GM12878 (cell line): ENCODE results near the gene DNAH1. TPM values are rescaled to one million over a fixed set of nuclear protein-coding genes. Genes with fewer than 3 reads are reported as not detected.
A peak's percentile ranks its signal among the peaks of the same experiment; 100 is the strongest.

Experiments used
- ATF7 ChIP-seq: fragments of 450-650 bp; IDR thresholded peaks from 2 replicates; pipeline ENCODE4 v1.6.1; 2016; ENCODE audit warnings: low read depth, mild to moderate bottlenecking
- BACH1 ChIP-seq: fragments of 450-650 bp; IDR thresholded peaks from 2 replicates; pipeline ENCODE4 v1.6.1; 2017; ENCODE audit warnings: mild to moderate bottlenecking, borderline replicate concordance
- CBX3 ChIP-seq: fragments of 200-600 bp; sonication (generic); IDR thresholded peaks from 2 replicates; pipeline ENCODE4 v1.6.1; 2016; ENCODE audit warnings: low read depth, borderline replicate concordance
- EZH2 ChIP-seq: IDR thresholded peaks from 2 replicates; pipeline ENCODE4 v1.6.1; 2012; ENCODE audit warnings: low read depth, mild to moderate bottlenecking, control low read depth, inconsistent platforms, low read length, borderline replicate concordance; ENCODE audit not compliant: control insufficient read depth
- HDGF ChIP-seq: fragments of 450-650 bp; IDR thresholded peaks from 2 replicates; pipeline ENCODE4 v1.6.1; 2016; ENCODE audit warnings: antibody characterized with exemption
- JUND ChIP-seq: IDR thresholded peaks from 2 replicates; pipeline ENCODE4 v1.6.1; 2012; ENCODE audit warnings: low read depth, mild to moderate bottlenecking, low read length, improper control_type of control experiment, moderate library complexity
- MEF2A ChIP-seq: IDR thresholded peaks from 2 replicates; pipeline ENCODE4 v1.6.1; 2011; ENCODE audit warnings: low read depth, mild to moderate bottlenecking, low read length, moderate library complexity; ENCODE audit not compliant: insufficient read depth
- MYB ChIP-seq: fragments of 150-350 bp; IDR thresholded peaks from 2 replicates; pipeline ENCODE4 v1.6.1; 2014; ENCODE audit warnings: mild to moderate bottlenecking, low read depth, low read length, borderline replicate concordance
- NFYB ChIP-seq: IDR thresholded peaks from 2 replicates; pipeline ENCODE4 v1.6.1; 2011; ENCODE audit warnings: low read depth, mild to moderate bottlenecking, low read length, improper control_type of control experiment, moderate library complexity; ENCODE audit not compliant: insufficient read depth
- POU2F2 ChIP-seq: IDR thresholded peaks from 3 replicates; pipeline ENCODE4 v1.6.1; 2011; ENCODE audit warnings: low read depth, mild to moderate bottlenecking, low read length, borderline replicate concordance
- RBBP5 ChIP-seq: fragments of 200-600 bp; sonication (generic); conservative IDR thresholded peaks from 2 replicates; pipeline ENCODE4 v1.6.1; 2016
- SIN3A ChIP-seq: IDR thresholded peaks from 2 replicates; pipeline ENCODE4 v1.6.1; 2012; ENCODE audit warnings: low read depth, low read length, improper control_type of control experiment
- SMARCA5 ChIP-seq: fragments of 450-650 bp; IDR thresholded peaks from 2 replicates; pipeline ENCODE4 v1.6.1; 2017; ENCODE audit warnings: mild to moderate bottlenecking
- ZNF274 ChIP-seq: IDR thresholded peaks from one replicate; pipeline ENCODE4 v1.8.0; 2011; ENCODE audit not compliant: insufficient read length, insufficient read depth
- polyA plus RNA-seq, 11 experiments: library from polyadenylated mRNA; depleted of rRNA in 4 of 11; unstranded in 6 of 11; stranded (reverse) in 5 of 11; fragments of >200 nt; fragmentation: Nextera tagmentation in 4 of 11; fragmentation: Illumina TruSeq in 1 of 11; extraction: Ambion mirVana in 4 of 11; extraction: Trizol in 1 of 11; gene quantifications; 1 replicate in 1 of 11; 2 replicates in 10 of 11; pipeline versions ENCODE4 v1.2.1 to v1.2.3, GENCODE V29; 2011 to 2016; ENCODE audit warnings: inconsistent platforms in 2 of 11, missing spikeins in 2 of 11, low read depth in 1 of 11
- total RNA-seq, 4 experiments: library from RNA; depleted of rRNA in 3 of 4; stranded (reverse); fragments of >200 nt in 3 of 4; fragmentation: Illumina TruSeq in 1 of 4; extraction: Trizol in 1 of 4; gene quantifications; 2 replicates each; pipeline versions ENCODE4 v1.2.1 to v1.2.3, GENCODE V29; 2013 to 2021
- TF ChIP-seq, protein P1 (sequence below): fragments of 450-650 bp; conservative IDR thresholded peaks from 2 replicates; pipeline ENCODE4 v1.6.1; 2017; ENCODE audit warnings: mild to moderate bottlenecking, moderate library complexity
- TF ChIP-seq, protein P2 (sequence below): IDR thresholded peaks from 2 replicates; pipeline ENCODE4 v1.6.1; 2012; ENCODE audit warnings: improper control_type of control experiment, low read depth, low read length; ENCODE audit not compliant: insufficient replicate concordance
- TF ChIP-seq, protein P3 (sequence below): fragments of 450-650 bp; IDR thresholded peaks from 2 replicates; pipeline ENCODE4 v1.6.1; 2018; ENCODE audit warnings: borderline replicate concordance, mild to moderate bottlenecking; ENCODE audit not compliant: partially characterized antibody
- TF ChIP-seq, protein P4 (sequence below): IDR thresholded peaks from 2 replicates; pipeline ENCODE4 v1.6.1; 2012; ENCODE audit warnings: low read depth, low read length, improper control_type of control experiment

Gene DNAH1
- total and polyA plus RNA-seq, 10 of the 15 experiments (the other 5 are each of a cell fraction or from before 2014, with no cell fraction given) = 0.31 to 5.8 (median 2.7) TPM

DNA sequence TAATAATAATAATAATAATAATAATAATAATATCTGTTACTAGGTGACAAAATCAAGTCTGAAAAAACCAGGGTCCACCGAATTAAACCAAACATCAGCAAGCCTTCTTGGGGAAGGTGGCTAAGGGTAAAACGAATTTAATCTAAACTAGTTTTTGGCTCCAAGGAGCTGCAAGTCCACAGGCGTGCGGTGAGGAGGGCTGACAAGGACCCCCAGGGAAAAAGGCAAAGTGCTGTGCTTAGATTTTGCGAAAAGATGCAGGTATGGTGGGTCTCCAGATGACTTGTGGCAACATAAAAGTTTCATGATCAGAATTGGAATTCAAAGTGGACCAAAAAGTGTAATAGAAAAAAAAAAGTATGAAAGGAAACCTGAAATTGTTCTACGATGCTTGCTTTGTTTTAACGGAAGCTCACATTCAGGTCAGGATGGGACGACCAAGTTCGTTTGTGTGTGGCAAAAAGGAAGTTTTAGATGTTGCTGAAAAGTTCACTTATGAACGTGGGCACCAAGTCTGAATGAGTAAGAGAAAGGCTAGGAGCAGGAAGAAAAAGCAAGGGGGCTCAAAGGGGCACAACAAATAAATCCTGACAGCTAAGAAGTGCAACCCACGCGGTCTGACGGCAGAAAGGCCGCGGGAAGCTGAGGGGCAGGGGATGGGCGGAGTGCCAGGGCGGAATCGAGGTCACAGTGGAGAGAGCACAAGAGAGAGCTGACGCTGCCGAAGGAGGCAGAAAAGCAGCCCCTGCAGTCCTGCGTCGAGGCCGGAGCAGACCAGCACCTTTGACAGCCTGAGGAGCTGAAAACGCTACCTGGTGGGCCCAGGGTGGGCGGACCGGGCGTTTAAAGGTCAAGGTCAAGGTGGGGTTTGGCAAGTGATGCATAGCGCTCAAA is 38.8 kb upstream of the DNAH1 start (continued):
- TF ChIP-seq, protein P1, sequence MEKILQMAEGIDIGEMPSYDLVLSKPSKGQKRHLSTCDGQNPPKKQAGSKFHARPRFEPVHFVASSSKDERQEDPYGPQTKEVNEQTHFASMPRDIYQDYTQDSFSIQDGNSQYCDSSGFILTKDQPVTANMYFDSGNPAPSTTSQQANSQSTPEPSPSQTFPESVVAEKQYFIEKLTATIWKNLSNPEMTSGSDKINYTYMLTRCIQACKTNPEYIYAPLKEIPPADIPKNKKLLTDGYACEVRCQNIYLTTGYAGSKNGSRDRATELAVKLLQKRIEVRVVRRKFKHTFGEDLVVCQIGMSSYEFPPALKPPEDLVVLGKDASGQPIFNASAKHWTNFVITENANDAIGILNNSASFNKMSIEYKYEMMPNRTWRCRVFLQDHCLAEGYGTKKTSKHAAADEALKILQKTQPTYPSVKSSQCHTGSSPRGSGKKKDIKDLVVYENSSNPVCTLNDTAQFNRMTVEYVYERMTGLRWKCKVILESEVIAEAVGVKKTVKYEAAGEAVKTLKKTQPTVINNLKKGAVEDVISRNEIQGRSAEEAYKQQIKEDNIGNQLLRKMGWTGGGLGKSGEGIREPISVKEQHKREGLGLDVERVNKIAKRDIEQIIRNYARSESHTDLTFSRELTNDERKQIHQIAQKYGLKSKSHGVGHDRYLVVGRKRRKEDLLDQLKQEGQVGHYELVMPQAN = peak; percentile 18; the same call in 1 of the 2 replicates
- no peak for TF ChIP-seq SMARCA5
- TF ChIP-seq BACH1 = 0 out of 2 replicates have a peak, but pooled peaks have one; percentile 18
- no peak for TF ChIP-seq ZNF274
- TF ChIP-seq, protein P2, sequence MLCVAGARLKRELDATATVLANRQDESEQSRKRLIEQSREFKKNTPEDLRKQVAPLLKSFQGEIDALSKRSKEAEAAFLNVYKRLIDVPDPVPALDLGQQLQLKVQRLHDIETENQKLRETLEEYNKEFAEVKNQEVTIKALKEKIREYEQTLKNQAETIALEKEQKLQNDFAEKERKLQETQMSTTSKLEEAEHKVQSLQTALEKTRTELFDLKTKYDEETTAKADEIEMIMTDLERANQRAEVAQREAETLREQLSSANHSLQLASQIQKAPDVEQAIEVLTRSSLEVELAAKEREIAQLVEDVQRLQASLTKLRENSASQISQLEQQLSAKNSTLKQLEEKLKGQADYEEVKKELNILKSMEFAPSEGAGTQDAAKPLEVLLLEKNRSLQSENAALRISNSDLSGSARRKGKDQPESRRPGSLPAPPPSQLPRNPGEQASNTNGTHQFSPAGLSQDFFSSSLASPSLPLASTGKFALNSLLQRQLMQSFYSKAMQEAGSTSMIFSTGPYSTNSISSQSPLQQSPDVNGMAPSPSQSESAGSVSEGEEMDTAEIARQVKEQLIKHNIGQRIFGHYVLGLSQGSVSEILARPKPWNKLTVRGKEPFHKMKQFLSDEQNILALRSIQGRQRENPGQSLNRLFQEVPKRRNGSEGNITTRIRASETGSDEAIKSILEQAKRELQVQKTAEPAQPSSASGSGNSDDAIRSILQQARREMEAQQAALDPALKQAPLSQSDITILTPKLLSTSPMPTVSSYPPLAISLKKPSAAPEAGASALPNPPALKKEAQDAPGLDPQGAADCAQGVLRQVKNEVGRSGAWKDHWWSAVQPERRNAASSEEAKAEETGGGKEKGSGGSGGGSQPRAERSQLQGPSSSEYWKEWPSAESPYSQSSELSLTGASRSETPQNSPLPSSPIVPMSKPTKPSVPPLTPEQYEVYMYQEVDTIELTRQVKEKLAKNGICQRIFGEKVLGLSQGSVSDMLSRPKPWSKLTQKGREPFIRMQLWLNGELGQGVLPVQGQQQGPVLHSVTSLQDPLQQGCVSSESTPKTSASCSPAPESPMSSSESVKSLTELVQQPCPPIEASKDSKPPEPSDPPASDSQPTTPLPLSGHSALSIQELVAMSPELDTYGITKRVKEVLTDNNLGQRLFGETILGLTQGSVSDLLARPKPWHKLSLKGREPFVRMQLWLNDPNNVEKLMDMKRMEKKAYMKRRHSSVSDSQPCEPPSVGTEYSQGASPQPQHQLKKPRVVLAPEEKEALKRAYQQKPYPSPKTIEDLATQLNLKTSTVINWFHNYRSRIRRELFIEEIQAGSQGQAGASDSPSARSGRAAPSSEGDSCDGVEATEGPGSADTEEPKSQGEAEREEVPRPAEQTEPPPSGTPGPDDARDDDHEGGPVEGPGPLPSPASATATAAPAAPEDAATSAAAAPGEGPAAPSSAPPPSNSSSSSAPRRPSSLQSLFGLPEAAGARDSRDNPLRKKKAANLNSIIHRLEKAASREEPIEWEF = no peak
- no peak for TF ChIP-seq EZH2
- TF ChIP-seq, protein P3, sequence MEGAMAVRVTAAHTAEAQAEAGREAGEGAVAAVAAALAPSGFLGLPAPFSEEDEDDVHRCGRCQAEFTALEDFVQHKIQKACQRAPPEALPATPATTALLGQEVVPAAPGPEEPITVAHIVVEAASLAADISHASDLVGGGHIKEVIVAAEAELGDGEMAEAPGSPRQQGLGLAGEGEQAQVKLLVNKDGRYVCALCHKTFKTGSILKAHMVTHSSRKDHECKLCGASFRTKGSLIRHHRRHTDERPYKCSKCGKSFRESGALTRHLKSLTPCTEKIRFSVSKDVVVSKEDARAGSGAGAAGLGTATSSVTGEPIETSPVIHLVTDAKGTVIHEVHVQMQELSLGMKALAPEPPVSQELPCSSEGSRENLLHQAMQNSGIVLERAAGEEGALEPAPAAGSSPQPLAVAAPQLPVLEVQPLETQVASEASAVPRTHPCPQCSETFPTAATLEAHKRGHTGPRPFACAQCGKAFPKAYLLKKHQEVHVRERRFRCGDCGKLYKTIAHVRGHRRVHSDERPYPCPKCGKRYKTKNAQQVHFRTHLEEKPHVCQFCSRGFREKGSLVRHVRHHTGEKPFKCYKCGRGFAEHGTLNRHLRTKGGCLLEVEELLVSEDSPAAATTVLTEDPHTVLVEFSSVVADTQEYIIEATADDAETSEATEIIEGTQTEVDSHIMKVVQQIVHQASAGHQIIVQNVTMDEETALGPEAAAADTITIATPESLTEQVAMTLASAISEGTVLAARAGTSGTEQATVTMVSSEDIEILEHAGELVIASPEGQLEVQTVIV = no peak
- no peak for TF ChIP-seq MEF2A
- TF ChIP-seq ATF7 = no peak
- no peak for TF ChIP-seq MYB
- TF ChIP-seq RBBP5 = no peak
- no peak; the same call in 1 of the 2 replicates for TF ChIP-seq HDGF
- no peak for TF ChIP-seq CBX3
- TF ChIP-seq, protein P4, sequence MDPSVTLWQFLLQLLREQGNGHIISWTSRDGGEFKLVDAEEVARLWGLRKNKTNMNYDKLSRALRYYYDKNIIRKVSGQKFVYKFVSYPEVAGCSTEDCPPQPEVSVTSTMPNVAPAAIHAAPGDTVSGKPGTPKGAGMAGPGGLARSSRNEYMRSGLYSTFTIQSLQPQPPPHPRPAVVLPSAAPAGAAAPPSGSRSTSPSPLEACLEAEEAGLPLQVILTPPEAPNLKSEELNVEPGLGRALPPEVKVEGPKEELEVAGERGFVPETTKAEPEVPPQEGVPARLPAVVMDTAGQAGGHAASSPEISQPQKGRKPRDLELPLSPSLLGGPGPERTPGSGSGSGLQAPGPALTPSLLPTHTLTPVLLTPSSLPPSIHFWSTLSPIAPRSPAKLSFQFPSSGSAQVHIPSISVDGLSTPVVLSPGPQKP = no peak
- no peak for TF ChIP-seq NFYB
- TF ChIP-seq JUND = no peak
- TF ChIP-seq SIN3A = peak; percentile 39; the same call in 1 of the 2 replicates
- TF ChIP-seq POU2F2 = peak; percentile 39; the same call in 1 of the 3 replicates
